ENCODE data around the gene MAGEB6. TPM values are rescaled to one million over a fixed set of nuclear protein-coding genes. Genes with fewer than 3 reads are reported as not detected.

MAGEB6 gene, protein sequence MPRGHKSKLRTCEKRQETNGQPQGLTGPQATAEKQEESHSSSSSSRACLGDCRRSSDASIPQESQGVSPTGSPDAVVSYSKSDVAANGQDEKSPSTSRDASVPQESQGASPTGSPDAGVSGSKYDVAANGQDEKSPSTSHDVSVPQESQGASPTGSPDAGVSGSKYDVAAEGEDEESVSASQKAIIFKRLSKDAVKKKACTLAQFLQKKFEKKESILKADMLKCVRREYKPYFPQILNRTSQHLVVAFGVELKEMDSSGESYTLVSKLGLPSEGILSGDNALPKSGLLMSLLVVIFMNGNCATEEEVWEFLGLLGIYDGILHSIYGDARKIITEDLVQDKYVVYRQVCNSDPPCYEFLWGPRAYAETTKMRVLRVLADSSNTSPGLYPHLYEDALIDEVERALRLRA
- total RNA-seq (2012; rRNA removed) (not detected in 2 replicates), polyA plus RNA-seq (2012; rRNA removed) (not detected in 2 replicates), Bru-seq, nascent RNA (not detected), BruChase-seq, experiment 1, labeled RNA remaining after a 6-hour chase (not detected), BruChase-seq, experiment 2, labeled RNA remaining after a 2-hour chase (not detected)
- polyA plus RNA-seq (2012; cell fraction: cytosol; rRNA removed) = not detected in 2 replicates
- polyA plus RNA-seq (2012; cell fraction: nucleus; rRNA removed; ENCODE audit: low replicate concordance) = not detected in 2 replicates
- long read RNA-seq = 0 reads

- no peaks in the 10 kb centered on the region for H3K9me1 ChIP-seq (ENCODE audit: insufficient read depth, low read length)
- no peak within 1 kb of the TSS for H4K5ac ChIP-seq (ENCODE audit: low read depth, low read length)
- no peak within 1 kb of the TSS for H4K8ac ChIP-seq (ENCODE audit: low read depth in 2 of 2, low read length in 2 of 2)
- H3K36me3 ChIP-seq (ENCODE audit: control insufficient read depth, insufficient read depth, low read length) = no peaks in the 10 kb centered on the region
- no peak within 1 kb of the TSS for H3K4ac ChIP-seq (ENCODE audit: low read depth, low read length)
- in situ Hi-C loops (cut with MboI; ENCODE audit: low sequenced_read_pairs) = no loop called here
- no TSS peak for BruUV-seq (replicated peaks)
- no peak within 1 kb of the TSS for H3K14ac ChIP-seq (replicated peaks; ENCODE audit: low read depth, low read length)
- H3K23ac ChIP-seq (ENCODE audit: low read depth, low read length) = no peak within 1 kb of the TSS
- dilution Hi-C loops (cut with HindIII; ENCODE audit: low sequenced_read_pairs, unreplicated experiment) = no loop called here
- intact Hi-C loops (cut with micrococcal nuclease) = no loop called here
- H2BK15ac ChIP-seq (ENCODE audit: low read depth, low read length) = no peak within 1 kb of the TSS
- no peak within 1 kb of the TSS for H3K27ac ChIP-seq (ENCODE audit: insufficient read depth, low read length)
- DNase-seq = no peak
- no peak within 1 kb of the TSS for H2AK9ac ChIP-seq (replicated peaks; ENCODE audit: low read depth, low read length, poor library complexity)
- no peaks in the 10 kb centered on the region for H4K20me1 ChIP-seq (ENCODE audit: insufficient read depth, low read length)
- no peak within 1 kb of the TSS for H2BK5ac ChIP-seq (ENCODE audit: low read depth, low read length, poor library complexity, severe bottlenecking)
- no peak for ATAC-seq (ENCODE audit: low read depth)
- H3K4me3 ChIP-seq (ENCODE audit: insufficient read depth, low read depth, low read length) = no peak within 1 kb of the TSS
- H2BK120ac ChIP-seq (ENCODE audit: low read depth, low read length) = no peak within 1 kb of the TSS
- TF ChIP-seq POLR2A (IDR thresholded peaks at IDR 0.05; ENCODE audit: low read depth, low read length) (no peak), CTCF (conservative IDR thresholded peaks at IDR 0.05; ENCODE audit: low read depth, low read length) (no peak), FOS (IDR thresholded peaks at IDR 0.05; ENCODE audit: low read depth, low read length) (no peak)
- no peak within 1 kb of the TSS for H3K56ac ChIP-seq (ENCODE audit: extremely low read depth, insufficient read depth, low read length)
- no peak within 1 kb of the TSS for H3K4me2 ChIP-seq (ENCODE audit: low read depth, low read length)
- H3K27me3 ChIP-seq (ENCODE audit: control insufficient read depth, insufficient read depth, low read length) = no peaks in the 10 kb centered on the region
- 48% methylated on average over 7 of the region's 17 CpGs; no CpG with 5 or more reads in 1 of the 2 experiments for WGBS, 2 experiments (ENCODE audit: extremely low coverage in 2 of 2, insufficient read length in 1 of 2)
- POLR2A ChIA-PET (ENCODE audit: unreplicated experiment) = no interaction called here
- no peak within 1 kb of the TSS for H2AK5ac ChIP-seq (ENCODE audit: low read depth, low read length)
- H2AFZ ChIP-seq (replicated peaks; ENCODE audit: low read length, poor library complexity) = no peak within 1 kb of the TSS
- no peak within 1 kb of the TSS for H3K18ac ChIP-seq (ENCODE audit: low read depth, low read length)
- no peaks in the 10 kb centered on the region for H3K4me1 ChIP-seq (ENCODE audit: control insufficient read depth, insufficient read depth, low read length)
- H4K91ac ChIP-seq (ENCODE audit: insufficient read depth, low read depth, low read length) = no peak within 1 kb of the TSS
- peaks cover 17% of the 10 kb centered on the region for H3K9me3 ChIP-seq (ENCODE audit: control insufficient read depth, insufficient read depth, low read length)
- no peak within 1 kb of the TSS for H3K9ac ChIP-seq (ENCODE audit: low read depth, low read length)
- H3K79me1 ChIP-seq (ENCODE audit: low read depth in 1 of 2, low read length in 2 of 2) = no peaks in the 10 kb centered on the region
- CTCF ChIA-PET = no interaction called here
- no peak within 1 kb of the TSS for H2BK20ac ChIP-seq (ENCODE audit: low read depth, low read length)
Measured at GRCh38 chrX:26192204-26192603, at the start of gene MAGEB6. TSS of gene MAGEB6 (plus strand) at chrX:26192440. CDS start at chrX:26193847, 1,407 bp downstream.
